MM.1S (cell line): Measurements from ENCODE around the gene TNIP1.

Experiments used
- EZH2 ChIP-seq: fragments of 300-600 bp; sonication (generic); optimal IDR thresholded peaks from 2 replicates; pipeline ENCODE3; 2017; ENCODE audit warnings: low read depth, mild to moderate bottlenecking, antibody characterized with exemption, low read length, mixed read lengths
- EZH2phosphoT487 ChIP-seq: fragments of 300-600 bp; sonication (generic); IDR thresholded peaks from 2 replicates; pipeline ENCODE4 v1.6.1; 2018; ENCODE audit warnings: antibody characterized with exemption, low read length
- TF ChIP-seq, protein P1 (sequence below): fragments of 300-600 bp; sonication (generic); IDR thresholded peaks from 2 replicates; pipeline ENCODE4 v1.5.1; 2016; ENCODE audit warnings: antibody characterized with exemption, low read length, mixed read lengths

DNA sequence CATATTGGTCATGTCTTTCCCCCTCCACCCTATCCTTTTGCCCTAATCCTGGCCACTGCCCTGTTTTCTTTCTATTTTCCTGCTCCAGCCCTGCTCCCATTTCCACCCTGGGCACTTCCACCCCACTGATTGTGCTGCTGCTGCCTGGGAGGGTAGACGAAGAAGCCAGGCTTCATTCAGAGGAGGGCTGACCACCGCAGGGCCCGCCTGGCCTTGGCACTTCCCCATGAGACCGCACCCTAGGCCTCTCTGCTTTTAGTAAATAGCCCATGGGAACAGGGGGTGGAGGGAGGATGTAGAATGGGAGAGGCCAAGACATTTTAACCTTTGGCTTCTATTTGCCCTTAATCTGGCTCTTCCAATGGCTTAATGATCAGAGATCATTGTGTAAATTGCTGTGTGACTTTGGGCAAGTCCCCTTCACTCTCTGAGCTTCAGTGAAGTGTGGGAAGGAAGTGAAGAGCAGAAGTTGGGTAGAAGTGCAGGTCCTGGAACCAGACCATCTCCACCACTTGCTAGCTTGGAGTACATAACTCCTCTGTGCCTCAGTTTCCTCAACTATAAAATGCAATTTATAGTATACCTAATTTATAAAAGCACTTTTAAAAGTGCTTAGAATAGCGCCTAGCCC lies 74.0 kb downstream of the TNIP1 start:
- TF ChIP-seq, protein P1, sequence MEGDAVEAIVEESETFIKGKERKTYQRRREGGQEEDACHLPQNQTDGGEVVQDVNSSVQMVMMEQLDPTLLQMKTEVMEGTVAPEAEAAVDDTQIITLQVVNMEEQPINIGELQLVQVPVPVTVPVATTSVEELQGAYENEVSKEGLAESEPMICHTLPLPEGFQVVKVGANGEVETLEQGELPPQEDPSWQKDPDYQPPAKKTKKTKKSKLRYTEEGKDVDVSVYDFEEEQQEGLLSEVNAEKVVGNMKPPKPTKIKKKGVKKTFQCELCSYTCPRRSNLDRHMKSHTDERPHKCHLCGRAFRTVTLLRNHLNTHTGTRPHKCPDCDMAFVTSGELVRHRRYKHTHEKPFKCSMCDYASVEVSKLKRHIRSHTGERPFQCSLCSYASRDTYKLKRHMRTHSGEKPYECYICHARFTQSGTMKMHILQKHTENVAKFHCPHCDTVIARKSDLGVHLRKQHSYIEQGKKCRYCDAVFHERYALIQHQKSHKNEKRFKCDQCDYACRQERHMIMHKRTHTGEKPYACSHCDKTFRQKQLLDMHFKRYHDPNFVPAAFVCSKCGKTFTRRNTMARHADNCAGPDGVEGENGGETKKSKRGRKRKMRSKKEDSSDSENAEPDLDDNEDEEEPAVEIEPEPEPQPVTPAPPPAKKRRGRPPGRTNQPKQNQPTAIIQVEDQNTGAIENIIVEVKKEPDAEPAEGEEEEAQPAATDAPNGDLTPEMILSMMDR: no peak
- TF ChIP-seq EZH2 (no peak), EZH2phosphoT487 (no peak)
